ENCODE results near the gene MAT2B. TPM values are rescaled to one million over a fixed set of nuclear protein-coding genes. Genes with fewer than 3 reads are reported as not detected.

Gene MAT2B
- total RNA-seq, 2 experiments from 2014 or later = 71.5 to 71.6 TPM

GRCh38 chr5:163489055-163489744 is 16.2 kb upstream of the MAT2B start:
- intact Hi-C loops (cut with micrococcal nuclease) = no loop called here

GRCh38 chr5:163489745-163490075 is 15.7 kb upstream of the MAT2B start:
- Mint-ChIP-seq H3K9me3 (no peaks in the 10 kb centered on the region), H3K27ac (no peak overlapping the region), H3K4me1 (ENCODE audit: low read depth) (no peaks in the 10 kb centered on the region), H3K36me3 (ENCODE audit: low read depth) (peaks cover 46% of the 10 kb centered on the region), H3K27me3 (no peaks in the 10 kb centered on the region), H3K4me3 (no peak overlapping the region)
- CTCF ChIA-PET = interaction anchor here (0.7 to 2.7 kb wide), 4 partner anchors 9 to 48 kb away, joined by 3 to 9 read pairs (median 3); no protein-coding TSS in a partner anchor
- POLR2A ChIA-PET = interaction anchor here (1.0 to 2.6 kb wide), 3 partner anchors 15 to 39 kb away, joined by 3 to 11 read pairs (median 6); partner anchors contain the start of genes HMMR, MAT2B and NUDCD2
- ATAC-seq (no peak), DNase-seq (no peak)
- no peak for TF ChIP-seq CTCF (IDR thresholded peaks at IDR 0.05)
- intact Hi-C loops (cut with micrococcal nuclease) = no loop called here

More at GRCh38 chr5:163489055-163489744, 16.2 kb upstream of the MAT2B start:
- POLR2A ChIA-PET = interaction anchor here (0.8 to 2.6 kb wide), 4 partner anchors 16 to 38 kb away, joined by 3 to 11 read pairs (median 4); partner anchors contain the start of genes HMMR, MAT2B and NUDCD2
- Mint-ChIP-seq H3K9me3 (no peaks in the 10 kb centered on the region), H3K27me3 (no peaks in the 10 kb centered on the region), H3K36me3 (ENCODE audit: low read depth) (peaks cover 49% of the 10 kb centered on the region), H3K4me1 (ENCODE audit: low read depth) (no peaks in the 10 kb centered on the region), H3K4me3 (no peak overlapping the region), H3K27ac (no peak overlapping the region)
- ATAC-seq (no peak), DNase-seq (peak; percentile 18)
- TF ChIP-seq CTCF (IDR thresholded peaks at IDR 0.05) = no peak
- CTCF ChIA-PET = interaction anchor here (0.7 to 2.7 kb wide), 4 partner anchors 10 to 47 kb away, joined by 3 to 9 read pairs (median 3); no protein-coding TSS in a partner anchor

- Mint-ChIP-seq H3K4me3 (no peak overlapping the region), H3K36me3 (ENCODE audit: low read depth) (peaks cover 10% of the 10 kb centered on the region), H3K9me3 (no peaks in the 10 kb centered on the region), H3K27ac (no peak overlapping the region), H3K27me3 (no peaks in the 10 kb centered on the region), H3K4me1 (ENCODE audit: low read depth) (peaks cover 3% of the 10 kb centered on the region)
- intact Hi-C loops (cut with micrococcal nuclease) = no loop called here
- no peak for DNase-seq
- no peak for ATAC-seq
- ChIA-PET CTCF (no interaction called here), POLR2A (interaction anchor here (2.6 kb wide), 1 partner anchor 9 kb away, joined by 8 read pairs; the partner anchor contains the start of gene MAT2B)
- no peak for TF ChIP-seq CTCF (IDR thresholded peaks at IDR 0.05)
Measured at GRCh38 chr5:163496286-163496685, 9.1 kb upstream of the MAT2B start.

GRCh38 chr5:163497315-163497714 is 8.1 kb upstream of the MAT2B start:
- DNase-seq (no peak), ATAC-seq (no peak)
- H3K9me3 Mint-ChIP-seq = no peaks in the 10 kb centered on the region
- H3K27ac Mint-ChIP-seq = no peak overlapping the region
- intact Hi-C loops (cut with micrococcal nuclease) = no loop called here
- CTCF ChIA-PET = interaction anchor here (0.9 to 1.3 kb wide), 2 partner anchors 8 to 29 kb away, joined by 3 read pairs; partner anchors contain the start of gene MAT2B
- no peak for TF ChIP-seq CTCF (IDR thresholded peaks at IDR 0.05)
- H3K4me3 Mint-ChIP-seq = no peak overlapping the region
- peaks cover 3% of the 10 kb centered on the region for H3K4me1 Mint-ChIP-seq (ENCODE audit: low read depth)
- H3K36me3 Mint-ChIP-seq (ENCODE audit: low read depth) = peaks cover 4% of the 10 kb centered on the region
- no peaks in the 10 kb centered on the region for H3K27me3 Mint-ChIP-seq
- POLR2A ChIA-PET = no interaction called here

- POLR2A ChIA-PET = interaction anchor here (1.1 kb wide), 1 partner anchor 34 kb away, joined by 3 read pairs; no protein-coding TSS in a partner anchor
- Mint-ChIP-seq H3K27me3 (no peaks in the 10 kb centered on the region), H3K27ac (no peak overlapping the region), H3K36me3 (ENCODE audit: low read depth) (no peaks in the 10 kb centered on the region), H3K4me1 (ENCODE audit: low read depth) (peaks cover 11% of the 10 kb centered on the region), H3K9me3 (no peaks in the 10 kb centered on the region), H3K4me3 (no peak overlapping the region)
- CTCF ChIA-PET = interaction anchor here (1.4 to 1.7 kb wide), 2 partner anchors 10 to 36 kb away, joined by 3 read pairs; no protein-coding TSS in a partner anchor
- ATAC-seq (no peak), DNase-seq (no peak)
- intact Hi-C loops (cut with micrococcal nuclease) = no loop called here
- no peak for TF ChIP-seq CTCF (IDR thresholded peaks at IDR 0.05)
Measured at GRCh38 chr5:163498886-163499285, 6.5 kb upstream of the MAT2B start.

Measured in activated CD8-positive, alpha-beta T cell treated with anti-CD3 and anti-CD28 coated beads for 36 hours (primary cell).